Stomach (tissue), 9 donors: Measurements from ENCODE around the gene KEAP1. TPM values are rescaled to one million over a fixed set of nuclear protein-coding genes. Genes with fewer than 3 reads are reported as not detected.

Experiments
- DNase-seq, 2 donors: peaks; one replicate each; pipeline versions ENCODE4 v3.0.0 to v3.0.0-alpha.2; 2013 to 2019
- H3K27ac ChIP-seq, 5 donors: fragments of 200-600 bp in 4 of 5; sonication (generic) in 4 of 5; one replicate each; pipeline ENCODE4 v1.5.1; 2013 to 2019; ENCODE audit warnings: mild to moderate bottlenecking in 1 of 5, moderate library complexity in 1 of 5
- H3K27me3 ChIP-seq, 3 donors: fragments of 200-600 bp; sonication (generic); one replicate each; pipeline ENCODE4 v1.5.1; 2017 to 2019; ENCODE audit warnings: mixed run types in 1 of 3
- H3K36me3 ChIP-seq, 4 donors: fragments of 200-600 bp; sonication (generic); 1 replicate in 3 of 4; 2 replicates in 1 of 4; pipeline ENCODE4 v1.5.1; 2016 to 2019
- H3K4me1 ChIP-seq, 4 donors: fragments of 200-600 bp; sonication (generic); one replicate each; pipeline ENCODE4 v1.5.1; 2016 to 2019
- H3K4me3 ChIP-seq, 4 donors: fragments of 200-600 bp; sonication (generic) in 3 of 4; one replicate each; pipeline ENCODE4 v1.5.1; 2016 to 2019; ENCODE audit warnings: mild to moderate bottlenecking in 1 of 4
- H3K9me3 ChIP-seq, 4 donors: fragments of 200-600 bp; sonication (generic); one replicate each; pipeline ENCODE4 v1.5.1; 2016 to 2019
- CTCF ChIP-seq, 7 experiments: fragments of 450-650 bp in 4 of 7; fragments of 200-600 bp in 3 of 7; sonication (generic) in 3 of 7; IDR thresholded peaks; one replicate each; pipeline ENCODE4 v1.5.1; 2016 to 2019; ENCODE audit warnings: antibody characterized with exemption in 7 of 7, control low read depth in 2 of 7, mild to moderate bottlenecking in 1 of 7
- EP300 ChIP-seq: sonication (generic); formaldehyde crosslinking; IDR thresholded peaks from one replicate; pipeline ENCODE4 v1.6.1; 2017; ENCODE audit warnings: antibody characterized with exemption
- POLR2A ChIP-seq, 4 donors: fragments of 450-650 bp; IDR thresholded peaks; one replicate each; pipeline ENCODE4 v1.6.1; 2016; ENCODE audit warnings: antibody characterized with exemption in 4 of 4, control low read depth in 2 of 4, mild to moderate bottlenecking in 1 of 4, moderate library complexity in 1 of 4
- POLR2AphosphoS5 ChIP-seq, 3 donors: sonication (generic); formaldehyde crosslinking; IDR thresholded peaks; one replicate each; pipeline ENCODE4 v1.6.1; 2016; ENCODE audit warnings: antibody characterized with exemption in 3 of 3
- WGBS, 5 donors: extraction: QIAGEN DNeasy Blood & Tissue Kit in 3 of 5; methylation state at CpG; one replicate each; pipeline versions ENCODE4 v1.1.5 to v1.1.7; 2013 to 2018; 5-methylcytosine and 5-hydroxymethylcytosine counted together
- intact Hi-C: fragments of 100-400 bp; cut with DNase I; formaldehyde crosslinking; loops from one replicate; pipeline ENCODE4 v1.15.1; 2023; ENCODE audit warnings: low total_unique reads
- polyA plus RNA-seq, 3 donors: library from polyadenylated mRNA; stranded (reverse); fragments of 200-250 nt; gene quantifications; one replicate each; pipeline ENCODE4 v1.2.3, GENCODE V29; 2013
- total RNA-seq, 5 donors: library from RNA; depleted of rRNA; stranded (reverse); fragments of >200 nt; gene quantifications; one replicate each; pipeline versions ENCODE4 v1.1.0 to v1.2.3, GENCODE V29; 2014 to 2016
- donor health status: healthy with polysubstance abuse.
- donor health status: Bipolar disorder and iron deficiency.
- donor health status: healthy.

The KEAP1 gene
- total and polyA plus RNA-seq, 8 donors = 15.8 to 88.1 (median 37.4) TPM

GRCh38 chr19:10478476-10478875, 24.7 kb downstream of the KEAP1 start:
- WGBS, 5 donors = 25 to 30% (median 26%) methylated on average over 5 of the region's 5 CpGs
- intact Hi-C loops = no loop called here
- Histone ChIP-seq H3K27ac (peak overlapping the region in 1 of 5 donors; percentile 36), H3K36me3 (no peaks in the 10 kb centered on the region), H3K4me1 (peaks cover 9 to 23% (median 23%) of the 10 kb centered on the region in 4 donors), H3K27me3 (no peaks in the 10 kb centered on the region), H3K4me3 (peak overlapping the region in 3 of 4 donors; percentile 43 to 51 (median 46)), H3K9me3 (no peaks in the 10 kb centered on the region)
- DNase-seq = no peak
- TF ChIP-seq POLR2A (IDR thresholded peaks at IDR 0.05) (no peak), CTCF (IDR thresholded peaks at IDR 0.05) (no peak), EP300 (no peak), POLR2AphosphoS5 (IDR thresholded peaks at IDR 0.05) (no peak)

- Histone ChIP-seq H3K4me1 (peaks cover 9 to 19% (median 16%) of the 10 kb centered on the region in 4 donors), H3K27ac (no peak overlapping the region), H3K27me3 (no peaks in the 10 kb centered on the region), H3K36me3 (no peaks in the 10 kb centered on the region), H3K4me3 (no peak overlapping the region), H3K9me3 (no peaks in the 10 kb centered on the region)
- intact Hi-C loops = no loop called here
- TF ChIP-seq EP300 (no peak), CTCF (IDR thresholded peaks at IDR 0.05) (no peak), POLR2AphosphoS5 (IDR thresholded peaks at IDR 0.05) (no peak), POLR2A (IDR thresholded peaks at IDR 0.05) (no peak)
- 53 to 70% (median 58%) methylated on average over 6 of the region's 6 CpGs for WGBS, 5 donors
- no peak for DNase-seq
Observed at GRCh38 chr19:10474962-10475451, 28.1 kb downstream of the KEAP1 start.

GRCh38 chr19:10473192-10473591, 30.0 kb downstream of the KEAP1 start:
- no peaks in the 10 kb centered on the region for H3K27me3 ChIP-seq
- intact Hi-C loops = no loop called here
- WGBS, 5 donors = 74 to 79% (median 77%) methylated on average over 5 of the region's 5 CpGs
- H3K27ac ChIP-seq = no peak overlapping the region
- peaks cover 0 to 2% (median under 1%) of the 10 kb centered on the region in 4 donors for H3K4me1 ChIP-seq
- DNase-seq = no peak
- no peak overlapping the region for H3K4me3 ChIP-seq
- peaks cover 0 to 7% (median 3%) of the 10 kb centered on the region in 4 donors for H3K36me3 ChIP-seq
- TF ChIP-seq POLR2AphosphoS5 (IDR thresholded peaks at IDR 0.05) = no peak
- no peak for TF ChIP-seq CTCF (IDR thresholded peaks at IDR 0.05)
- no peak for TF ChIP-seq POLR2A (IDR thresholded peaks at IDR 0.05)
- TF ChIP-seq EP300 = no peak
- no peaks in the 10 kb centered on the region for H3K9me3 ChIP-seq

GRCh38 chr19:10471909-10472308, 31.2 kb downstream of the KEAP1 start:
- Histone ChIP-seq H3K27ac (no peak overlapping the region), H3K36me3 (peaks cover 7 to 19% (median 16%) of the 10 kb centered on the region in 4 donors), H3K4me3 (no peak overlapping the region), H3K4me1 (no peaks in the 10 kb centered on the region), H3K27me3 (no peaks in the 10 kb centered on the region), H3K9me3 (no peaks in the 10 kb centered on the region)
- TF ChIP-seq CTCF (IDR thresholded peaks at IDR 0.05) (peak in 3 of 7 experiments; percentile 3 to 20 (median 17)), POLR2AphosphoS5 (IDR thresholded peaks at IDR 0.05) (no peak)
- intact Hi-C loops = no loop called here
- 27 to 57% (median 42%) methylated on average over 6 of the region's 6 CpGs for WGBS, 5 donors
- peak in 1 of 2 donors; percentile 58 for DNase-seq
